Lower lobe of right lung (tissue), 2 donors: ENCODE data around the gene TTC28. TPM values are rescaled to one million over a fixed set of nuclear protein-coding genes. Genes with fewer than 3 reads are reported as not detected.
"Not testable (repeated sequence)": the region's sequence is repeated elsewhere in the genome, so short reads cannot be mapped to it uniquely, and the experiment has no call there.

Experiments
- ATAC-seq, 2 donors: fragments of 200-7000 bp; cut with Tn5 transposase; one replicate each; pipeline ENCODE4 v1.9.1; 2020 to 2022; ENCODE audit warnings: mild to moderate bottlenecking in 2 of 2, moderate library complexity in 2 of 2
- DNase-seq: peaks from one replicate; pipeline ENCODE4 v3.0.0-alpha.2; 2020
- H3K27ac ChIP-seq: fragments of 200-600 bp; one replicate; pipeline ENCODE4 v1.8.0; 2022
- H3K27me3 ChIP-seq: fragments of 200-600 bp; one replicate; pipeline ENCODE4 v1.8.0; 2022; ENCODE audit warnings: low read depth
- H3K36me3 ChIP-seq: fragments of 200-600 bp; one replicate; pipeline ENCODE4 v1.8.0; 2022; ENCODE audit warnings: mild to moderate bottlenecking
- H3K4me1 ChIP-seq: fragments of 200-600 bp; one replicate; pipeline ENCODE4 v1.8.0; 2022
- H3K4me3 ChIP-seq: fragments of 200-600 bp; one replicate; pipeline ENCODE4 v1.8.0; 2022; ENCODE audit warnings: mild to moderate bottlenecking
- H3K9me3 ChIP-seq: fragments of 200-600 bp; one replicate; pipeline ENCODE4 v1.8.0; 2022
- CTCF ChIP-seq: fragments of 200-600 bp; IDR thresholded peaks from one replicate; pipeline ENCODE4 v1.8.0; 2022; ENCODE audit warnings: antibody characterized with exemption, mild to moderate bottlenecking
- intact Hi-C: fragments of 100-400 bp; cut with DNase I; formaldehyde crosslinking; loops from one replicate; pipeline ENCODE4 v1.11.0; 2022
- total RNA-seq: library from RNA; stranded (reverse); fragmentation: NEBNext Ultra II Directional; extraction: Animal tissue kit (Norgen Biotek cat#: 25700); gene quantifications from one replicate; pipeline ENCODE4 v1.2.1, GENCODE V29; 2021
- donor health status: DM: no; HTN: yes; CAD: no; lungs with severe emphysema.

The TTC28 gene
- total RNA-seq, 1 donor from 2014 or later: 39.6 TPM

GRCh38 chr22:28619236-28619635 is 60.4 kb downstream of the TTC28 start:
- no peak for TF ChIP-seq CTCF
- Histone ChIP-seq H3K27me3 (no peaks in the 10 kb centered on the region), H3K36me3 (no peaks in the 10 kb centered on the region), H3K4me3 (no peak overlapping the region), H3K4me1 (no peaks in the 10 kb centered on the region), H3K9me3 (no peaks in the 10 kb centered on the region), H3K27ac (no peak overlapping the region)
- ATAC-seq (no peak), DNase-seq (no peak)
- intact Hi-C loops: no loop called here

- ATAC-seq, H3K4me3 ChIP-seq, DNase-seq, H3K27me3 ChIP-seq, H3K9me3 ChIP-seq, H3K36me3 ChIP-seq, H3K27ac ChIP-seq, H3K4me1 ChIP-seq, intact Hi-C loops: not testable (repeated sequence)
Observed at GRCh38 chr22:28615423-28615822, 64.2 kb downstream of the TTC28 start.

- intact Hi-C loops: no loop called here
- H3K36me3 ChIP-seq: no peaks in the 10 kb centered on the region
Observed at GRCh38 chr22:28609921-28610320, 69.7 kb downstream of the TTC28 start.

GRCh38 chr22:28608546-28608945 is 71.1 kb downstream of the TTC28 start:
- H3K36me3 ChIP-seq: no peaks in the 10 kb centered on the region
- no peaks in the 10 kb centered on the region for H3K27me3 ChIP-seq
- peak; percentile 25 to 65 for ATAC-seq
- intact Hi-C loops: no loop called here
- H3K27ac ChIP-seq: no peak overlapping the region
- H3K4me1 ChIP-seq: peaks cover 24% of the 10 kb centered on the region
- H3K9me3 ChIP-seq: no peaks in the 10 kb centered on the region
- DNase-seq: no peak
- no peak for TF ChIP-seq CTCF
- H3K4me3 ChIP-seq: no peak overlapping the region

More at GRCh38 chr22:28609921-28610320, 69.7 kb downstream of the TTC28 start:
- H3K27ac ChIP-seq: no peak overlapping the region
- DNase-seq (no peak), ATAC-seq (no peak)
- no peak for TF ChIP-seq CTCF
- H3K4me1 ChIP-seq: peaks cover 24% of the 10 kb centered on the region
- no peaks in the 10 kb centered on the region for H3K27me3 ChIP-seq
- no peaks in the 10 kb centered on the region for H3K9me3 ChIP-seq
- no peak overlapping the region for H3K4me3 ChIP-seq

GRCh38 chr22:28607795-28608194 is 71.8 kb downstream of the TTC28 start:
- no peak overlapping the region for H3K27ac ChIP-seq
- peaks cover 24% of the 10 kb centered on the region for H3K4me1 ChIP-seq
- TF ChIP-seq CTCF: no peak
- H3K9me3 ChIP-seq: no peaks in the 10 kb centered on the region
- intact Hi-C loops: no loop called here
- H3K36me3 ChIP-seq: no peaks in the 10 kb centered on the region
- H3K27me3 ChIP-seq: no peaks in the 10 kb centered on the region
- no peak for ATAC-seq
- H3K4me3 ChIP-seq: no peak overlapping the region
- no peak for DNase-seq

- Histone ChIP-seq H3K36me3 (no peaks in the 10 kb centered on the region), H3K4me1 (peaks cover 24% of the 10 kb centered on the region), H3K4me3 (no peak overlapping the region), H3K9me3 (no peaks in the 10 kb centered on the region), H3K27ac (no peak overlapping the region), H3K27me3 (no peaks in the 10 kb centered on the region)
- DNase-seq (no peak), ATAC-seq (no peak)
- TF ChIP-seq CTCF: no peak
- intact Hi-C loops: no loop called here
Observed at GRCh38 chr22:28604966-28605761, 74.5 kb downstream of the TTC28 start.
